DOHH2 (cell line): ENCODE data around the gene PEX19.

Source experiments
- H3F3A ChIP-seq: fragments of 200-600 bp; sonication (generic), shearing (Covaris generic); 2 replicates; pipeline ENCODE4 v1.6.0; 2016; ENCODE audit warnings: antibody characterized with exemption, mild to moderate bottlenecking; ENCODE audit not compliant: control insufficient read depth, insufficient read depth
- H3K27ac ChIP-seq: fragments of 200-600 bp; sonication (generic); 2 replicates; pipeline ENCODE4 v1.5.1; 2014; ENCODE audit warnings: low read depth, mild to moderate bottlenecking, low read length, moderate library complexity
- H3K27me3 ChIP-seq: fragments of 200-600 bp; sonication (generic); 2 replicates; pipeline ENCODE4 v1.6.1; 2014; ENCODE audit warnings: mild to moderate bottlenecking, low read length, mixed read lengths; ENCODE audit not compliant: control insufficient read depth
- H3K36me3 ChIP-seq: fragments of 200-600 bp; sonication (generic); 2 replicates; pipeline ENCODE4 v1.6.1; 2014; ENCODE audit warnings: mild to moderate bottlenecking, low read length, moderate library complexity, mixed read lengths; ENCODE audit not compliant: control insufficient read depth
- H3K4me1 ChIP-seq: fragments of 200-600 bp; sonication (generic); 2 replicates; pipeline ENCODE4 v1.6.1; 2014; ENCODE audit warnings: mild to moderate bottlenecking, low read length, mixed read lengths; ENCODE audit not compliant: control insufficient read depth
- H3K4me2 ChIP-seq: fragments of 200-600 bp; sonication (generic); 2 replicates; pipeline ENCODE4 v1.6.0; 2014; ENCODE audit warnings: mild to moderate bottlenecking, low read length, moderate library complexity
- H3K4me3 ChIP-seq: fragments of 200-600 bp; sonication (generic); 2 replicates; pipeline ENCODE4 v1.5.1; 2014; ENCODE audit warnings: mild to moderate bottlenecking, low read length, mixed read lengths
- H3K79me2 ChIP-seq: fragments of 200-600 bp; sonication (generic); 2 replicates; pipeline ENCODE4 v1.6.1; 2014; ENCODE audit warnings: mild to moderate bottlenecking, low read length, mixed read lengths; ENCODE audit not compliant: control insufficient read depth
- H3K9me2 ChIP-seq: fragments of 200-600 bp; sonication (generic); replicated peaks from 2 replicates; pipeline ENCODE4 v1.6.1; 2014; ENCODE audit warnings: mild to moderate bottlenecking, low read length, mixed read lengths; ENCODE audit not compliant: control insufficient read depth
- H3K9me3 ChIP-seq: fragments of 200-600 bp; sonication (generic); 2 replicates; pipeline ENCODE4 v1.6.1; 2014; ENCODE audit warnings: antibody characterized with exemption, low read length, mixed read lengths; ENCODE audit not compliant: control insufficient read depth, insufficient read depth
- H4K20me1 ChIP-seq: fragments of 200-600 bp; sonication (generic); 2 replicates; pipeline ENCODE4 v1.6.0; 2014; ENCODE audit warnings: low read depth, mild to moderate bottlenecking, antibody characterized with exemption, low read length, moderate library complexity; ENCODE audit not compliant: control insufficient read depth, insufficient read depth
- EZH2phosphoT487 ChIP-seq: fragments of 200-600 bp; sonication (generic); IDR thresholded peaks from 2 replicates; pipeline ENCODE4 v1.6.1; 2017; ENCODE audit warnings: borderline replicate concordance, mild to moderate bottlenecking, antibody characterized with exemption, low read length, moderate library complexity, mixed read lengths
- TF ChIP-seq, protein P1 (sequence below): fragments of 200-600 bp; sonication (generic); IDR thresholded peaks from one replicate; pipeline ENCODE4 v1.5.1; 2014; ENCODE audit warnings: antibody characterized with exemption, mild to moderate bottlenecking, low read depth, low read length; ENCODE audit not compliant: poor library complexity, severe bottlenecking

PEX19 gene

DNA sequence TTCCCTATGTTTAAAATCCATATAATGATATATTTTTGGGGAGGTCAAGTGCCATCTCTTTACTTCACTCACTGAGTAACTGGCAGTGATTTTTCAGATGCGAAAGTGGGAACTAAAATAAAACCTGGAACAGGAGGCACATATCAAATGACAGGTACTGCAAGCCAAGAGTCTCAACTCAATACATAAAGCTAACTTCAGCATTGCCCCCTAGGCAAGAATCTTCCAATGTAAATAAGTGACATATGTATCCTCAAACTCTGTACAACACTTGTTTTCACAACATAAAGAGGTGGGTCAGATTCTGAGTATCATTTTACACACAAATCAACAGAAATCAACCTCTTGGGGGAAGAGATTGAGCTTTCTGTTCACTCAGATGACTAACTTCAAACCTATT lies 40.7 kb downstream of the PEX19 start:
- Histone ChIP-seq H3K36me3 (peaks cover 52% of the 10 kb centered on the region), H3K9me3 (no peaks in the 10 kb centered on the region), H3K4me1 (no peaks in the 10 kb centered on the region), H3F3A (no peaks in the 10 kb centered on the region), H3K27me3 (no peaks in the 10 kb centered on the region), H3K79me2 (peaks cover 52% of the 10 kb centered on the region), H3K27ac (no peak overlapping the region), H4K20me1 (no peaks in the 10 kb centered on the region), H3K4me3 (no peak overlapping the region), H3K4me2 (no peak overlapping the region), H3K9me2 (no peaks in the 10 kb centered on the region)
- TF ChIP-seq EZH2phosphoT487 = no peak
- TF ChIP-seq, protein P1, sequence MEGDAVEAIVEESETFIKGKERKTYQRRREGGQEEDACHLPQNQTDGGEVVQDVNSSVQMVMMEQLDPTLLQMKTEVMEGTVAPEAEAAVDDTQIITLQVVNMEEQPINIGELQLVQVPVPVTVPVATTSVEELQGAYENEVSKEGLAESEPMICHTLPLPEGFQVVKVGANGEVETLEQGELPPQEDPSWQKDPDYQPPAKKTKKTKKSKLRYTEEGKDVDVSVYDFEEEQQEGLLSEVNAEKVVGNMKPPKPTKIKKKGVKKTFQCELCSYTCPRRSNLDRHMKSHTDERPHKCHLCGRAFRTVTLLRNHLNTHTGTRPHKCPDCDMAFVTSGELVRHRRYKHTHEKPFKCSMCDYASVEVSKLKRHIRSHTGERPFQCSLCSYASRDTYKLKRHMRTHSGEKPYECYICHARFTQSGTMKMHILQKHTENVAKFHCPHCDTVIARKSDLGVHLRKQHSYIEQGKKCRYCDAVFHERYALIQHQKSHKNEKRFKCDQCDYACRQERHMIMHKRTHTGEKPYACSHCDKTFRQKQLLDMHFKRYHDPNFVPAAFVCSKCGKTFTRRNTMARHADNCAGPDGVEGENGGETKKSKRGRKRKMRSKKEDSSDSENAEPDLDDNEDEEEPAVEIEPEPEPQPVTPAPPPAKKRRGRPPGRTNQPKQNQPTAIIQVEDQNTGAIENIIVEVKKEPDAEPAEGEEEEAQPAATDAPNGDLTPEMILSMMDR = no peak

DNA sequence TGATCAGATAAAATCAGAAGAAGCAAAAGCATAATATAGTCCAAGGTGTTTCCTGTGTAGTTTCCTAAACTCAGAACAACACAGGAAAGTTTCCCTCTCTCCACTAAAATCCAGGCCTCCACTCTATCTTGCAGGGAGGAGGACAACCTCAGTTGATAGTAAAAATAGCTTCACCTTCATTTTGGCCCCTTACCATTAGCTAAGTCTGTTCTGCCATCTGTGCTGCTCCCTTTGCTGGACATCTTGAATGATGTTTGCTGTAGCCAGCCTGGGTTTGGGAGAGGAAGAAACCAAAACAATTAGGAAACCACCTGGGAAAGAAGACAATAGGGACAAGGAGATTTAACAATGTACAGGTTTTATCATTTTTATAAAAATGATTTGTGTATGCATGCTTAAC lies 41.2 kb downstream of the PEX19 start:
- H3K27me3 ChIP-seq = no peaks in the 10 kb centered on the region
- H3K36me3 ChIP-seq = peaks cover 56% of the 10 kb centered on the region
- no peak overlapping the region for H3K4me3 ChIP-seq
- no peaks in the 10 kb centered on the region for H3K9me2 ChIP-seq
- no peaks in the 10 kb centered on the region for H4K20me1 ChIP-seq
- H3K27ac ChIP-seq = no peak overlapping the region
- H3K4me1 ChIP-seq = no peaks in the 10 kb centered on the region
- H3K4me2 ChIP-seq = no peak overlapping the region
- H3K79me2 ChIP-seq = peaks cover 48% of the 10 kb centered on the region
- H3F3A ChIP-seq = no peaks in the 10 kb centered on the region
- no peaks in the 10 kb centered on the region for H3K9me3 ChIP-seq
- TF ChIP-seq, protein P1 = no peak
- no peak for TF ChIP-seq EZH2phosphoT487

- H3K9me3 ChIP-seq = no peaks in the 10 kb centered on the region
- no peaks in the 10 kb centered on the region for H3K4me1 ChIP-seq
- peaks cover 82% of the 10 kb centered on the region for H3K36me3 ChIP-seq
- no peaks in the 10 kb centered on the region for H3K9me2 ChIP-seq
- TF ChIP-seq, protein P1 = no peak
- TF ChIP-seq EZH2phosphoT487 = no peak
- no peaks in the 10 kb centered on the region for H3F3A ChIP-seq
- H3K4me2 ChIP-seq = no peak overlapping the region
- no peaks in the 10 kb centered on the region for H4K20me1 ChIP-seq
- H3K27me3 ChIP-seq = no peaks in the 10 kb centered on the region
- peaks cover 11% of the 10 kb centered on the region for H3K79me2 ChIP-seq
- no peak overlapping the region for H3K4me3 ChIP-seq
- H3K27ac ChIP-seq = no peak overlapping the region
Measured at GRCh38 chr1:160239582-160240299, 45.2 kb downstream of the PEX19 start.
